Measurements from ENCODE around the gene LRRFIP1.
A peak's percentile ranks its signal among the peaks of the same experiment; 100 is the strongest.

Gene LRRFIP1

DNA sequence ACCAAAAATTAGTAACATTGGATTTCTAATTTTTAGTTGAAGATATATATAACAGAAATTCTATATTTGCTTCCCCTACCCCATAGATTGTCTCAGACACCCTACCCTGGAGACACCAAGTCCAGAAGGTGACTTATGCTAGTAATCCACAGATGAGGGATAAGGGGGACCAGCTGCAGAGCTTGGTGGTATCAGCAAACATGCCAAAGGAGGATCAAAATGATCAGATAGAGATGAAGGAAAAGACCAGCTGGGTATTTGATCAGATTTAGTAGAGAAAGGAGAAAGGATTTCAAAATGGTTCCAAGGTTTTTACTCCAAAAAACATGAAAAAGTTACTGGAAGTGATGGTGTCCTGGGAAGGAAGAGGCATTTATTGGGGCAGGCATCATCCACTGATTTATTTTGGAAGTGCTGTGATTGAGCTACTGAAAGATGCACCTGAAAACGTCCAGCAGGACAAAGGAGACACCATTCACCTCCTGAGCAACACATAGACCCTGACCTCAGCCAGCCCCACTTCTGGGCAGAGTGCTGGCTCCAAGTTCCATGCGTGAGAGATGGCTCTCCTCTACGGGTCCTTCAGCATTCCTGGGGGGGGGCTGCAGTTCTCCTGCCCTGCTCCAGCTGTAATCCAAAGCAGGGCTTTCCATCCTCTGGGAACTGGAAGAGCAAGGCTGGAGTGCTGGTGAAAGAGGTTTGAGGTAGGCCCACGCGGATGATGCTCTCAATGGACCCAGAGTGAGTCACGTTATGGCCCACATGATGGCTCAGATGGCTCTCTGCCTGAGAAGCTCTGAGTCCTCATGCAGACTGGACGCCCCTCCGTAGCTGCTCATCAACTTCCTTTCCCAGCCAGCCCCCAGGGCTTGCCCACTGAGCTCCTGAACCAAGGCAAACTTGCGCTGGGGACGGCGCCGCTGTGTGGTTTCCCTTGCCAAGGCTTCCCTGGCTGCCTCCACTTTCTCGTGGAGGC lies 3.7 kb upstream of the LRRFIP1 start:
- peaks cover 19% of the 10 kb centered on the region for H3K27me3 ChIP-seq (ENCODE audit: low read depth)
- in situ Hi-C loops (cut with MboI; ENCODE audit: low sequenced_read_pairs): no loop called here
- DNase-seq (ENCODE audit: low spot score in 2 of 2): no peak
- no peaks in the 10 kb centered on the region for H3K9me3 ChIP-seq
- no peaks in the 10 kb centered on the region; the same call in 1 of the 2 replicates for H3K4me1 ChIP-seq
- no peak overlapping the region for H3K4me3 ChIP-seq
- no peaks in the 10 kb centered on the region for H3K36me3 ChIP-seq (replicated peaks)

DNA sequence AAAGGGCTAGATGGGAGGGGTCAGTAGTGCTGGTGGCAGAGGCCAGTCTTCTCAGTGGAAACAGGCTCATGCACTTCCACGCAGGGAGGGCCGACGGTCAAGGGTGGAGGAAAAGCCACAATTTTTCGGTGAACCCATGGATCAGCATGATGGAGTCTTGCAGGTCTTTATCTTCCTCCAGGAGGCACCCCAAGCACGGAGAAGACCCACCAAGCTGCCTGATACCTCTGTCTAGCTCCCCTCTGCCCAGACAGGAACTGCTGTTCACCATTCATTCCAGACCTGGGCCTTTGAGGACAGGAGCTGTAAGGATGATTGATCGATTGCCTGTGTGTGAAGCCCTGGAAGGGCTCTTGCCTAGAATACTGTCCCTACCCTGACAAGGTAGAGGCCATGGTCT lies 2.8 kb upstream of the LRRFIP1 start:
- H3K4me3 ChIP-seq: no peak overlapping the region
- H3K4me1 ChIP-seq: no peaks in the 10 kb centered on the region; the same call in 1 of the 2 replicates

GRCh38 chr2:237625216-237625705 lies 2.1 kb upstream of the LRRFIP1 start:
- Histone ChIP-seq H3K4me1 (no peaks in the 10 kb centered on the region; the same call in 1 of the 2 replicates), H3K4me3 (no peak overlapping the region), H3K9me3 (no peaks in the 10 kb centered on the region), H3K27me3 (ENCODE audit: low read depth) (peaks cover 16% of the 10 kb centered on the region), H3K36me3 (replicated peaks) (no peaks in the 10 kb centered on the region)
- in situ Hi-C loops (cut with MboI; ENCODE audit: low sequenced_read_pairs): no loop called here
- no peak for DNase-seq (ENCODE audit: low spot score in 2 of 2)

More for the DNA sequence above, 2.8 kb upstream of the LRRFIP1 start:
- in situ Hi-C loops (cut with MboI; ENCODE audit: low sequenced_read_pairs): no loop called here
- no peak for DNase-seq (ENCODE audit: low spot score in 2 of 2)
- no peaks in the 10 kb centered on the region for H3K36me3 ChIP-seq (replicated peaks)
- H3K9me3 ChIP-seq: no peaks in the 10 kb centered on the region
- H3K27me3 ChIP-seq (ENCODE audit: low read depth): peaks cover 16% of the 10 kb centered on the region

GRCh38 chr2:237625777-237626176 lies 1.6 kb upstream of the LRRFIP1 start:
- in situ Hi-C loops (cut with MboI; ENCODE audit: low sequenced_read_pairs): no loop called here
- no peaks in the 10 kb centered on the region for H3K36me3 ChIP-seq (replicated peaks)
- H3K4me3 ChIP-seq: no peak overlapping the region
- H3K9me3 ChIP-seq: no peaks in the 10 kb centered on the region
- H3K4me1 ChIP-seq: no peaks in the 10 kb centered on the region; the same call in 1 of the 2 replicates
- H3K27me3 ChIP-seq (ENCODE audit: low read depth): peaks cover 16% of the 10 kb centered on the region
- no peak for DNase-seq (ENCODE audit: low spot score in 2 of 2)

GRCh38 chr2:237626813-237627440 lies 460 bp upstream of the LRRFIP1 start:
- Histone ChIP-seq H3K4me3 (no peak overlapping the region), H3K9me3 (no peaks in the 10 kb centered on the region), H3K27me3 (ENCODE audit: low read depth) (peaks cover 14% of the 10 kb centered on the region), H3K36me3 (replicated peaks) (no peaks in the 10 kb centered on the region), H3K4me1 (no peaks in the 10 kb centered on the region; the same call in 1 of the 2 replicates)
- DNase-seq (ENCODE audit: low spot score in 2 of 2): no peak
- in situ Hi-C loops (cut with MboI; ENCODE audit: low sequenced_read_pairs): no loop called here

GRCh38 chr2:237628247-237629187 lies 1.1 kb downstream of the LRRFIP1 start:
- in situ Hi-C loops (cut with MboI; ENCODE audit: low sequenced_read_pairs): no loop called here
- Histone ChIP-seq H3K4me1 (no peaks in the 10 kb centered on the region; the same call in 1 of the 2 replicates), H3K27me3 (ENCODE audit: low read depth) (peaks cover 10% of the 10 kb centered on the region), H3K36me3 (replicated peaks) (no peaks in the 10 kb centered on the region), H3K4me3 (peak overlapping the region; percentile 30), H3K9me3 (no peaks in the 10 kb centered on the region)
- no peak for DNase-seq (ENCODE audit: low spot score in 2 of 2)

DNA sequence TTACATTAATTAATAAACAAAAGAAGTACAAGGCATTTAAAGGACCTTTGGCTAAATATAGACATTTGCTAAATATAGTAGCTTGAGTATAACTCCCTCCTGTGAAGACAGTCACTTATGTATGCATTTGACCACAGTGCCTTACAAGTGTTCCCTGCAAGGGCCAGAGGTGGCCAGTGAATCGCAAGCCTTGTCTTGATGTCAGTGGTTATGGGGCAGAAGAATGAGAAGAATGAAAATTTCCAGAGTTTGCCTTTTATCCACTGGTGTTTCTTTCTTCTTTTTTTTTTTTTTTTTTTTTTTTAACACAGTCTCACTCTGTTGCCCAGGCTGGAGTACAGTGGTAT lies 1.8 kb downstream of the LRRFIP1 start:
- Histone ChIP-seq H3K36me3 (replicated peaks) (no peaks in the 10 kb centered on the region), H3K9me3 (no peaks in the 10 kb centered on the region), H3K4me3 (no peak overlapping the region), H3K27me3 (ENCODE audit: low read depth) (peaks cover 10% of the 10 kb centered on the region), H3K4me1 (no peaks in the 10 kb centered on the region; the same call in 1 of the 2 replicates)
- no peak for DNase-seq (ENCODE audit: low spot score in 2 of 2)
- in situ Hi-C loops (cut with MboI; ENCODE audit: low sequenced_read_pairs): no loop called here

DNA sequence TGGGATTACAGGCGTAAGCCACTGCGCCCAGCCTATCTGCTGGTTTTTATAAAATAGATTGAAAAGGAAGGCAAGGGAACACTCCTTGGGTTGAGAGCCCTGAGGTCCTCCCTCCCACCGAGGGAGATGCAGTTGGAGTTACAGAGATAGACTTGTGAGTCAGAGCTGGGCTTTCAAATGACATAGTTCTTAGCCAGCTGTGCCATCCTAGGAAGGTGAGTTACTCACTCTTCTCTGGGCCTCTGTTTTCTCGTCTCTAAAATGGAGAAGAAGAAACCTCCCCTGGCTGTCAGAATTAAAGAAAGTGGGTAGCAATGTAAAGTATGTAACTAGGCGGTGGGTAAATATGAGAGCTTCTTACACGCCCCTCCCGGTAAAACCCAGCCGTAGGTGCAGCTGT lies 2.4 kb downstream of the LRRFIP1 start:
- DNase-seq (ENCODE audit: low spot score in 2 of 2): no peak
- no peaks in the 10 kb centered on the region for H3K36me3 ChIP-seq (replicated peaks)
- H3K4me1 ChIP-seq: no peaks in the 10 kb centered on the region; the same call in 1 of the 2 replicates
- no peaks in the 10 kb centered on the region for H3K9me3 ChIP-seq
- peaks cover 8% of the 10 kb centered on the region for H3K27me3 ChIP-seq (ENCODE audit: low read depth)
- H3K4me3 ChIP-seq: no peak overlapping the region
- in situ Hi-C loops (cut with MboI; ENCODE audit: low sequenced_read_pairs): no loop called here

GRCh38 chr2:237630216-237631000 lies 3.0 kb downstream of the LRRFIP1 start:
- no peaks in the 10 kb centered on the region for H3K9me3 ChIP-seq
- peaks cover 7% of the 10 kb centered on the region for H3K27me3 ChIP-seq (ENCODE audit: low read depth)
- in situ Hi-C loops (cut with MboI; ENCODE audit: low sequenced_read_pairs): no loop called here
- no peaks in the 10 kb centered on the region for H3K36me3 ChIP-seq (replicated peaks)
- DNase-seq (ENCODE audit: low spot score in 2 of 2): no peak
- no peak overlapping the region for H3K4me3 ChIP-seq
- H3K4me1 ChIP-seq: no peaks in the 10 kb centered on the region; the same call in 1 of the 2 replicates

GRCh38 chr2:237631007-237631785 lies 3.8 kb downstream of the LRRFIP1 start:
- H3K4me3 ChIP-seq: no peak overlapping the region
- H3K9me3 ChIP-seq: no peaks in the 10 kb centered on the region
- peaks cover 7% of the 10 kb centered on the region for H3K27me3 ChIP-seq (ENCODE audit: low read depth)
- H3K36me3 ChIP-seq (replicated peaks): no peaks in the 10 kb centered on the region
- no peak for DNase-seq (ENCODE audit: low spot score in 2 of 2)
- in situ Hi-C loops (cut with MboI; ENCODE audit: low sequenced_read_pairs): no loop called here
- no peaks in the 10 kb centered on the region; the same call in 1 of the 2 replicates for H3K4me1 ChIP-seq

DNA sequence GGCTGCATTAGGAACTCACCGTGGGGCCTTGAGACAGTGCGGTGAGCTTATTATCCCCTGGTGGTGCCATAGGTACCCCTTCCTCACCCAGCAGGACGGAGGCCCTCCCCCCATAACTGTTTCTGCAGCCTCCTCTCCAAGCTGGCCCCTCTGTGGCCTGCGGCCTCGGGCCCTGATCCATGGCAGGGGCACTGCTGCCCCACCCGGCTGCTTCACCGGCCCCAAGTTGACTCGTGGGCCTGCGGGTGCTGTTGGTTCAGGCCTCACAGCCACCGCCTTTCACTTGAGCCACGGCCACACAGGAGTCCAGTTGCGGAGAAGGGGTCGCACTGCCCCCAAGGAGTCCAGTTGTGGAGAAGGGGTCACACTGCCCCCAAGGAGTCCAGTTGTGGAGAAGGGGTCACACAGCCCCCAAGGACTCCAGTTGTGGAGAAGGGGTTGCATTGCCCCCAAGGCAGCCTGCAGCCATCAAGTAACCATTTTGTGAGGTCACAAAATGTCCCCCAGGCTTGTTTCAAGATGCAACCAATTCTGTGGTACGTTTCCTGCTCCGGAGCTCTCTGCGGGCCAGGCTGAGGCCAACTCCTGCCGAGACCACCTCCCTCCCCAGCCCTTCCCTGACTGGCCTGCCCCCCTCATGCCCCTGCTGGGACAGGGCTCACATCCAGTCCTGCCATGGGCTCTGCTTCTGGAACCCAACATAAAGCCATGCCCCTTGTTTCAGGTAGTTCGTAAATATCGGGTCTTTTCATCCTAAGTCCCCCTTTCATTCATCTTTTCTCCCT lies 4.6 kb downstream of the LRRFIP1 start:
- in situ Hi-C loops (cut with MboI; ENCODE audit: low sequenced_read_pairs): no loop called here
- no peaks in the 10 kb centered on the region for H3K36me3 ChIP-seq (replicated peaks)
- no peaks in the 10 kb centered on the region; the same call in 1 of the 2 replicates for H3K4me1 ChIP-seq
- no peak for DNase-seq (ENCODE audit: low spot score in 2 of 2)
- H3K4me3 ChIP-seq: no peak overlapping the region
- peaks cover 4% of the 10 kb centered on the region for H3K27me3 ChIP-seq (ENCODE audit: low read depth)
- H3K9me3 ChIP-seq: no peaks in the 10 kb centered on the region

All from HAP-1 (cell line).